Measurements from ENCODE around the gene SFMBT2.

DNA sequence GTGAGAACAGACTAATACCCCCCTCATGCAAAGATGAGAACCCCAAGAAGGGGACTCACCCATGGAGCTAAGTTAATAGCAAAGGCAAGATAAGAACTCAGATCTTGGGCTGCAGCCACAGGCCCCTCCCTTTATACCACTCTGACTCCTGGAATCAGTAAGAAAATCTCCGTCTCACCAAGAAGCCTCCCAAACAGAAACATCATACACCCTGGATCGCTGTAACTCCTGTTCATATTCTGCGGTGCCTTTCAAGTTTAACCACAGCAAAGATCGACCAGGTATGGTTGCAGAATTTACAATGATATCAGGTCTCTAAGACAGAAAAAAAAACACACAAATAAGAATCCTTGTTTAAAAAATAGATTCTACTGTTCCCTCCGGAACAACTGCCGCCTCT lies 47.1 kb downstream of the SFMBT2 start:
- TF ChIP-seq EZH2 (IDR thresholded peaks at IDR 0.05) (no peak), POLR2AphosphoS5 (IDR thresholded peaks at IDR 0.05; ENCODE audit: borderline replicate concordance, low read depth, low read length) (no peak), FOXP2 (optimal IDR thresholded peaks at IDR 0.05; ENCODE audit: control extremely low read depth, extremely low read length, insufficient read depth) (no peak)

Data from SK-N-MC (cell line).